Astrocyte of the cerebellum (primary cell): ENCODE data around the gene FPR1.

Experiments
- DNase-seq: peaks from one replicate; pipeline ENCODE4 v3.0.0-alpha.2; 2011; ENCODE audit warnings: low read depth
- H3K4me3 ChIP-seq: 2 replicates; pipeline ENCODE4 v1.5.1; 2011; ENCODE audit warnings: mild to moderate bottlenecking, low read depth, low read length, moderate library complexity
- in situ Hi-C: cut with HindIII; loops from 2 replicates; pipeline ENCODE4 v1.10.0; 2017; ENCODE audit warnings: low sequenced_read_pairs
- TF ChIP-seq, protein P1 (sequence below): IDR thresholded peaks from 2 replicates; pipeline ENCODE4 v1.5.1; 2012; ENCODE audit warnings: low read length, low read depth, moderate library complexity, mild to moderate bottlenecking; ENCODE audit errors: missing control alignments

Gene FPR1

DNA sequence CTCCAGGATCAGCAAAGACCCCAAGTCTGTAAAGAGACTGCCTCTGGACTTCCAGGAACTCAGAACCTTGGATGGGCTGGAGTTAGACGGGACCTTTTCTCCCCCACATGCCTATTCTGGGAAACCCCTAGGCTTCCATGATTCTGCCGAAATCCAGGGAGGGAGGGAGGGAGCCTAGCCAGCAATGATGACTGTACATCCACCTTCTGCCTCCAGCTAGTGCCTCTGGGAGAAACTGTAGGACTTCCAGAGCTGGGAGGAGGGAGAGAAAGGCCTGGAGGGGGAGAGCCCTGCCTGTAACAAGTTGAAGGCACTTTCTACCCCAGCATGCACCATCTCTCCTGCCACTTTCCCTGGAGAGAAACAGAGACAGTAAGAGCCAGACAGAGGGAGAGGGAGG, 21.9 kb downstream of the FPR1 start:
- H3K4me3 ChIP-seq = no peak overlapping the region
- TF ChIP-seq, protein P1, sequence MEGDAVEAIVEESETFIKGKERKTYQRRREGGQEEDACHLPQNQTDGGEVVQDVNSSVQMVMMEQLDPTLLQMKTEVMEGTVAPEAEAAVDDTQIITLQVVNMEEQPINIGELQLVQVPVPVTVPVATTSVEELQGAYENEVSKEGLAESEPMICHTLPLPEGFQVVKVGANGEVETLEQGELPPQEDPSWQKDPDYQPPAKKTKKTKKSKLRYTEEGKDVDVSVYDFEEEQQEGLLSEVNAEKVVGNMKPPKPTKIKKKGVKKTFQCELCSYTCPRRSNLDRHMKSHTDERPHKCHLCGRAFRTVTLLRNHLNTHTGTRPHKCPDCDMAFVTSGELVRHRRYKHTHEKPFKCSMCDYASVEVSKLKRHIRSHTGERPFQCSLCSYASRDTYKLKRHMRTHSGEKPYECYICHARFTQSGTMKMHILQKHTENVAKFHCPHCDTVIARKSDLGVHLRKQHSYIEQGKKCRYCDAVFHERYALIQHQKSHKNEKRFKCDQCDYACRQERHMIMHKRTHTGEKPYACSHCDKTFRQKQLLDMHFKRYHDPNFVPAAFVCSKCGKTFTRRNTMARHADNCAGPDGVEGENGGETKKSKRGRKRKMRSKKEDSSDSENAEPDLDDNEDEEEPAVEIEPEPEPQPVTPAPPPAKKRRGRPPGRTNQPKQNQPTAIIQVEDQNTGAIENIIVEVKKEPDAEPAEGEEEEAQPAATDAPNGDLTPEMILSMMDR = no peak
- no peak for DNase-seq
- in situ Hi-C loops = no loop called here

DNA sequence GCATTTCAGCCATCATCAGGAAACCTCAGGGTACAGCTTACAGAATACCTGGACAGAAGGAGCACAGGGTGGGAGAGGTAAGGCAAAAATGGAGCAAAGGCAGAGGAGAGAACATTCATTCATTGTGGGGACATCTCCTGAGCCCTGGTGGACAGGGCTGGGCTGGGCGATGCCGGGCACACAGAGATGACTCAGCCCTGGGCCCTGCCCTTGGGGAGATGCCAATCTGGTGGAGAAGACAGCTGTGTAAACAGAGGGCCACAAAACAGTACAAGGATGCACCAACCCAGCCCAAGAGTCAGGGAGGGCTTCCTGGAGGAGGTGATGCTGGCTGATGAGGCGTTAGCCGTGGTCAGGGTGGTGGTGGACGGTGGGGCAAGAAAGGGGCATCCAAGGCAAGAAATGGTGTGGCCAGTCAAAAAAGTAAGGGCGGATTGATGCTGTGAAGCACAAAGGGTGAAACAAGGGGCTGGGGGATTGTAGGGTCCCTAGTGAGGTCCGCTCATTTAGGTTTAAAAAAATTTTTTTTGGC, 24.3 kb downstream of the FPR1 start:
- TF ChIP-seq, protein P1 = no peak
- no peak overlapping the region for H3K4me3 ChIP-seq
- in situ Hi-C loops = no loop called here
- no peak for DNase-seq

DNA sequence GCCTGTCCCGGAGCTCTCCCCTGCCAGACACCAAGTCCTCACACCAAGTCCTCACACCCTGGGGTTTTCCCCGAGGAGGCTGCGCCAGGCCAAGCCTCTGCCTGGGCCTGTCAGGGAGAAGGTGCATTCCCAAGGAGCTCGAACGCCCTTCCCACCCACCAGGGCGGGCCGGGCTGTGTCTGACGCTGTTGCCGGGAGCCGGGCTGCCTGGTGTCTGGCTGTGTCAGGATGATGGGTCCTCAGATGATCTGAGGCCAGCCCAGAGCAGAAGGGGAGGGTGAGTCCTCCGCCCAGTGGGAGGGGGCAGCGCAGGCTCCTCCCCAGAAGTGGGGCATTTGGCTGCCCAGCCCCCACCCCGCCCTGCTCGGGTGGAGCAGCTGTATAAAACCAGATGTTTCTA, 25.6 kb downstream of the FPR1 start:
- TF ChIP-seq, protein P1 = no peak
- no peak for DNase-seq
- in situ Hi-C loops = no loop called here
- H3K4me3 ChIP-seq = no peak overlapping the region

DNA sequence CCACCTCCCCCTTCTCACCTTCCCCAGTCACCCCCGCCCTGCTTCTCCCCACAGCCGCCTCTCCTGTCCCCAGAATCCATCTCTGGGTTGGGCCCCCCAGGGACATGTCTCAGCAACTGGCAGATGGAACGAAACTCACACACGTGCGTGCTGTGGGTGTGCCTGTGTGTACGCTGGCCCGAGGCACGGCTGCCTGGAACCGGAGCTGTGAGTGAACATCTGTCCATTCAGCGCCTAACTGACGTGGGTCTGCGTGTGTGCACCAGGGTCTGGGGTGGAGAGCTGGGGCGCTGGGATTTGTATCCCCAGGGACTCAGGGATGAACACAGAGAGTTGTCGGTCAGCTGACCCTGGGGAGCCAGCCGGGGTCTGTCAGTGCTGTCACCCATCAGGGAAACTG, 27.1 kb downstream of the FPR1 start:
- TF ChIP-seq, protein P1 = no peak
- no peak overlapping the region for H3K4me3 ChIP-seq
- in situ Hi-C loops = no loop called here
- DNase-seq = no peak

DNA sequence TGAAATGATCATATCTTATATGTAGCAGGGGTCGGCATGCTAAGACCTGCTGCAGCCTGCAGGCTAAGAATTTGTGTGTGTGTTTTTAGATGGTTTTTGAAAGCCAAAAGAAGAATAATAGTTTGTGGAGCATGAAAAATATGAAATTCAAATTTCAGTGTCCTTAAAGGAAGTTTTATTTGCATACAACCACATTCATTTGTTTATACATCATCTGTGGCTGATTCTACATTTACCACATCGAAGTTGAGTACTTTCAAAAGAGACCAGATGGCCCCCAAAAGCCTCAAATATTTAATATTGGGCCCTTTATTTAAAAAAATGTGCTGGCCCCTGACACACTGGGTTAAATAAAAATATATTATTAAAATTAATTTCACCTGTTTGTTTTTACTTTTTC, 29.2 kb downstream of the FPR1 start:
- TF ChIP-seq, protein P1 = no peak
- DNase-seq = no peak
- no peak overlapping the region for H3K4me3 ChIP-seq
- in situ Hi-C loops = no loop called here

DNA sequence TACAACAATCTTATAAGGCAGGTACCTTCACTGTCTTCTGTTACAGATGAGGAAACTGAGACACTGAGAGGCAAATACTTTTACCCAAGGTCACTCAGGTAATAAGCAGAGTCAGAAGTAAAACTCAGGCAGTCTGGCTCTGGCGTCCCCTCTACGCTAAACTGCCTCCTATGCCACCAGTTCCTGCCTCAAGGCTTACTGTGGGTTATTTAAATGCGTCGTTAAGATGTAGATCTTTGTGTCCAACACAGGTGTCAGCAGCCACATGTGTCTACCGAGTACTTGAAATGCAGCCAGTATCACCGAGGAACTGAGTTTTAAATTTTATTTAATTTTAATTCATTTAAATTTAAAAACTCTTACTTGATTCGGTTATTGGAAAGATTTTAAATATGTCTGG, 29.8 kb downstream of the FPR1 start:
- no peak overlapping the region for H3K4me3 ChIP-seq
- TF ChIP-seq, protein P1 = no peak
- no peak for DNase-seq
- in situ Hi-C loops = no loop called here
